Measurements from ENCODE around the gene TNNI3K.

TNNI3K gene

DNA sequence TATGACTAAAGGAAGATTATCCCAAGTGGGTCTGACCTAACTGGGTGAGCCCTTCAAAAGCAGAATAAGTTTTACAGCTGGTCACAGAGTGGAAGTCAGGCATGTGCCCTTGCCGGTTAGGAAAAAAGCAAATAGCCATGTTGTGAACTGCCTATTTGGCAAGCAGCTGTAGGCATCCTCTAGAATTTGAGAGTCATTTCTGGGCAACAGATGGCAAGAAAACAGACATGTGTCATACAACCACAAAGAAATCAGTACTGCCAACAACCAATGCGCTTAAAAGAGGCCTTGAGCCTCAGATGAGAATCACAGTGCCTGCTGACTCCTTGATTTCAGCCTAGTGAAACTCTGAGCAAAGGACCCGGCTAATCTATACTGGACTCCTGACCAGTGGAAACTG, 250.4 kb downstream of the TNNI3K start:
- H3K36me3 ChIP-seq (ENCODE audit: control insufficient read depth, insufficient read depth, low read length) = no peaks in the 10 kb centered on the region
- no peak for DNase-seq (ENCODE audit: extremely low read depth, insufficient read length)
- no peak overlapping the region for H3K4me3 ChIP-seq (replicated peaks; ENCODE audit: low read depth, low read length)
- no peaks in the 10 kb centered on the region for H3K27me3 ChIP-seq (replicated peaks; ENCODE audit: control insufficient read depth, insufficient read depth, low read length)
- TF ChIP-seq, protein P1, sequence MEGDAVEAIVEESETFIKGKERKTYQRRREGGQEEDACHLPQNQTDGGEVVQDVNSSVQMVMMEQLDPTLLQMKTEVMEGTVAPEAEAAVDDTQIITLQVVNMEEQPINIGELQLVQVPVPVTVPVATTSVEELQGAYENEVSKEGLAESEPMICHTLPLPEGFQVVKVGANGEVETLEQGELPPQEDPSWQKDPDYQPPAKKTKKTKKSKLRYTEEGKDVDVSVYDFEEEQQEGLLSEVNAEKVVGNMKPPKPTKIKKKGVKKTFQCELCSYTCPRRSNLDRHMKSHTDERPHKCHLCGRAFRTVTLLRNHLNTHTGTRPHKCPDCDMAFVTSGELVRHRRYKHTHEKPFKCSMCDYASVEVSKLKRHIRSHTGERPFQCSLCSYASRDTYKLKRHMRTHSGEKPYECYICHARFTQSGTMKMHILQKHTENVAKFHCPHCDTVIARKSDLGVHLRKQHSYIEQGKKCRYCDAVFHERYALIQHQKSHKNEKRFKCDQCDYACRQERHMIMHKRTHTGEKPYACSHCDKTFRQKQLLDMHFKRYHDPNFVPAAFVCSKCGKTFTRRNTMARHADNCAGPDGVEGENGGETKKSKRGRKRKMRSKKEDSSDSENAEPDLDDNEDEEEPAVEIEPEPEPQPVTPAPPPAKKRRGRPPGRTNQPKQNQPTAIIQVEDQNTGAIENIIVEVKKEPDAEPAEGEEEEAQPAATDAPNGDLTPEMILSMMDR (IDR thresholded peaks at IDR 0.05; ENCODE audit: insufficient read depth, low read length, poor library complexity, severe bottlenecking) = no peak

DNA sequence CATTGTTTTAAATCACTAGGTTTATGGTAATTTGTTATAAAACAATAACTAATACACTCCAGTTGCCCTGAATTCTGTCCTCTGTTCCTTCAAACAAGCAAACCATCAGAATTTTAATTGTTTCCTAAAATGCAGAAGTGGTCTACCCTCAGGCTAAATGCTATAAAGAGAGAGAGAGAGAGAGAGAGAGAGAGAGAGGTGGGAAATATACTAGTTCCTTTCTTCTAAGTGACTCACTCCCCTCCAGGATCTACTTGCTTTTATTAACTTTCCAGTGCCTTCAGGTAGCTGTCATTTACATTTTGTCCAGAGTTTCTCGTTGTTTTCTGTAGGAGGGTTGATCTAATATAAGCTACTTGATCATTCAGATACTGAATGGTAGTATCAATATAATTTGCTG, 250.8 kb downstream of the TNNI3K start:
- no peak for DNase-seq (ENCODE audit: extremely low read depth, insufficient read length)
- Histone ChIP-seq H3K27me3 (replicated peaks; ENCODE audit: control insufficient read depth, insufficient read depth, low read length) (no peaks in the 10 kb centered on the region), H3K36me3 (ENCODE audit: control insufficient read depth, insufficient read depth, low read length) (no peaks in the 10 kb centered on the region), H3K4me3 (replicated peaks; ENCODE audit: low read depth, low read length) (no peak overlapping the region)
- TF ChIP-seq, protein P1 (IDR thresholded peaks at IDR 0.05; ENCODE audit: insufficient read depth, low read length, poor library complexity, severe bottlenecking) = no peak

DNA sequence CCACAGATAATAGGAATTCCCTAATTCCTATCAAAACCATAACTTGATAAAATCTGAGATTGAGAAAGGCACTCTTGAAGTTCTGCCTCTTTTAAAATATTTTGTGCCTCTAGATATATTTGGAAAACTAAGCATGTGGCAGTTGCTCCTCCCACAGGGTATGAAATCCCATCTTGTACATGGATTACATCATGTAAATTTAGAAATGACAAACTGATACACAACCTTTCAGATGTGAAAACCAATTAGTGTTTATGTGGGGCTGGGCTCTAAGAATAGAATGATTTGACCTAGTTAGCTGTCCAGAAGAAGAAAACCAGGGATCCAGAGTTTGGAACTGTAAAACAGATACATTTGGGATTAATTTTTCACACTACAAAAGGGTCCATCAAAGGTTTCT, 261.5 kb downstream of the TNNI3K start:
- TF ChIP-seq, protein P1 (IDR thresholded peaks at IDR 0.05; ENCODE audit: insufficient read depth, low read length, poor library complexity, severe bottlenecking) = no peak
- H3K4me3 ChIP-seq (replicated peaks; ENCODE audit: low read depth, low read length) = no peak overlapping the region
- no peaks in the 10 kb centered on the region for H3K36me3 ChIP-seq (ENCODE audit: control insufficient read depth, insufficient read depth, low read length)
- no peak for DNase-seq (ENCODE audit: extremely low read depth, insufficient read length)
- no peaks in the 10 kb centered on the region for H3K27me3 ChIP-seq (replicated peaks; ENCODE audit: control insufficient read depth, insufficient read depth, low read length)

DNA sequence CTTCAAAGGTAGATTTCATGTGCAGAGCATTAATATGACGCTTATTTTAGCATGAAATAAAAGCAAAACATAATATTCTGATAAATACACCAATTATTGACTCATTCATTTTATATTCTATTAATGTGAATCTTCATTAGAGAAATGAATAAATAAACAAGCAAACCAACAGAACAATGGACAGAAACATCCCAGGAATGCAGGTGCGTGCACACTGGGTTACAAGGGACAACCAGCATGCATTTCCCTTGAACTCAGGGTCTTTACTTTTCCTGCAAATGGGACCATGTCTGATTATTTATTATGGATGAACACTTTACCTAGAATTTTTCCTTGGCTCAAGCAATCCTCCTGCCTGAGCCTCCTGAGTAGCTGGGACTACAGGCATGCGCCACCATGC, 263.7 kb downstream of the TNNI3K start:
- H3K27me3 ChIP-seq (replicated peaks; ENCODE audit: control insufficient read depth, insufficient read depth, low read length) = no peaks in the 10 kb centered on the region
- H3K4me3 ChIP-seq (replicated peaks; ENCODE audit: low read depth, low read length) = no peak overlapping the region
- H3K36me3 ChIP-seq (ENCODE audit: control insufficient read depth, insufficient read depth, low read length) = no peaks in the 10 kb centered on the region
- no peak for DNase-seq (ENCODE audit: extremely low read depth, insufficient read length)
- TF ChIP-seq, protein P1 (IDR thresholded peaks at IDR 0.05; ENCODE audit: insufficient read depth, low read length, poor library complexity, severe bottlenecking) = no peak

DNA sequence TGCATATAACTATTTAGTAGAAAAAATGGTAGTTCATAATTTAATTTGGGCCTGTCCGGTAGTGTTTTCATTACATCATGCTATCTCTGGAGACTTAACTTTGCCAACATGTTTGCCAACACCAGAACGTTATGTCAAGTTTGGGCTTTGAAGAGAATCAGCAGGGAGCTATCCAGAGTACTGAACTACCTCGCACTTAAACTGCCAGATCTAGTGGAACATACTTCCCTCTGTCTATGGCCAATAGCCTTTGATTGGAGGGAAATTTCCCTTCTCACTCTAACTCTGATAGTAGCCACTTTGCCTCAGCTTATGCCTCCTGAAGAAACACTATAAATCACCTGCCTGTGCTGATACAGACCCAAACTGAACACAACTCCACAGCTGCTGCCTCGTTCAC, 267.2 kb downstream of the TNNI3K start:
- TF ChIP-seq, protein P1 (IDR thresholded peaks at IDR 0.05; ENCODE audit: insufficient read depth, low read length, poor library complexity, severe bottlenecking) = no peak
- DNase-seq (ENCODE audit: extremely low read depth, insufficient read length) = no peak
- H3K4me3 ChIP-seq (replicated peaks; ENCODE audit: low read depth, low read length) = no peak overlapping the region

DNA sequence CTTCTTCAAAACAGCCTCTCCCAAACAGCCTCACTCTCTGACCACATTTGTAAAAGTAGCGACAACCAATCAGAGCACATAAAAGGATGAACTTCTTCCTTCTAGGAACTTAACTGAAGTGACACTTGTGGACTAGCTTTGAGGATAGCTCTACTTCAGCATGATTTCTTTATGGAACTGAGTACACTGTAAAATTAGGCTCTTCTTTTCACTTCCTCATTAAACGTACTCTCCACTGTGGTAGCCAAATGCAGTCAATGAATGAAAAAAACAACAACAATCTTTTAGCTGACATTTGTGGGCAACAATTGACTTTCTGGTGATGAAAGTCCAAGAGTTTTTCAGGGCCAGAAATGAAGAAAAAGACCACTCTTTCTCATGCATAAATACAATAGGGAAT, 267.7 kb downstream of the TNNI3K start:
- Histone ChIP-seq H3K36me3 (ENCODE audit: control insufficient read depth, insufficient read depth, low read length) (no peaks in the 10 kb centered on the region), H3K4me3 (replicated peaks; ENCODE audit: low read depth, low read length) (no peak overlapping the region), H3K27me3 (replicated peaks; ENCODE audit: control insufficient read depth, insufficient read depth, low read length) (no peaks in the 10 kb centered on the region)
- DNase-seq (ENCODE audit: extremely low read depth, insufficient read length) = no peak
- TF ChIP-seq, protein P1 (IDR thresholded peaks at IDR 0.05; ENCODE audit: insufficient read depth, low read length, poor library complexity, severe bottlenecking) = no peak

More for the DNA sequence above, 267.2 kb downstream of the TNNI3K start:
- H3K36me3 ChIP-seq (ENCODE audit: control insufficient read depth, insufficient read depth, low read length) = no peaks in the 10 kb centered on the region
- H3K27me3 ChIP-seq (replicated peaks; ENCODE audit: control insufficient read depth, insufficient read depth, low read length) = no peaks in the 10 kb centered on the region
